Naive thymus-derived CD4-positive, alpha-beta T cell (primary cell): Measurements from ENCODE around the gene S100A14. TPM values are rescaled to one million over a fixed set of nuclear protein-coding genes. Genes with fewer than 3 reads are reported as not detected.
"Not testable (repeated sequence)": the region's sequence is repeated elsewhere in the genome, so short reads cannot be mapped to it uniquely, and the experiment has no call there.

ENCODE experiments used
- ATAC-seq: fragments of 150-1000 bp; cut with Tn5 transposase; 2 replicates; pipeline ENCODE4 v1.10.0; 2021; ENCODE audit warnings: mild to moderate bottlenecking, moderate library complexity
- CTCF ChIA-PET: fragments of 350-600 bp; sonication (Branson Sonifier 250); formaldehyde crosslinking; loops from one replicate; lab custom pipeline; 2021; ENCODE audit warnings: antibody characterized with exemption; lab: Charles Lee
- POLR2A ChIA-PET: fragments of 350-600 bp; sonication (Branson Sonifier 250); formaldehyde crosslinking; loops from one replicate; lab custom pipeline; 2021; ENCODE audit warnings: antibody characterized with exemption, inconsistent platforms; lab: Charles Lee
- DNase-seq, 9 donors: peaks; one replicate each; pipeline versions ENCODE4 v3.0.0 to v3.0.0-alpha.2; 2020 to 2022; ENCODE audit warnings: mixed read lengths in 1 of 9
- H3K27ac ChIP-seq: one replicate; pipeline ENCODE4 v1.7.0; 2013; ENCODE audit warnings: mild to moderate bottlenecking, low read depth, low read length, moderate library complexity
- H3K27me3 ChIP-seq, 2 donors: one replicate each; pipeline ENCODE4 v1.7.0; 2013; ENCODE audit warnings: low read length in 2 of 2, mild to moderate bottlenecking in 2 of 2, moderate library complexity in 2 of 2; ENCODE audit not compliant: control insufficient read depth in 2 of 2, insufficient read depth in 2 of 2
- H3K36me3 ChIP-seq, 3 experiments: 1 replicate in 2 of 3; 2 replicates in 1 of 3; pipeline ENCODE4 v1.7.0; 2013; ENCODE audit warnings: low read length in 3 of 3, mild to moderate bottlenecking in 3 of 3, moderate library complexity in 1 of 3; ENCODE audit not compliant: insufficient read depth in 3 of 3, control insufficient read depth in 2 of 3
- H3K4me1 ChIP-seq, 2 donors: one replicate each; pipeline ENCODE4 v1.7.0; 2013; ENCODE audit warnings: low read length in 2 of 2, mild to moderate bottlenecking in 2 of 2, moderate library complexity in 1 of 2; ENCODE audit not compliant: control insufficient read depth in 2 of 2, insufficient read depth in 2 of 2
- H3K4me3 ChIP-seq: 2 replicates; pipeline ENCODE4 v1.7.0; 2013; ENCODE audit warnings: mild to moderate bottlenecking, low read length
- H3K9me3 ChIP-seq, 3 experiments: 1 replicate in 2 of 3; 2 replicates in 1 of 3; pipeline ENCODE4 v1.7.0; 2013; ENCODE audit warnings: low read length in 3 of 3; ENCODE audit not compliant: control insufficient read depth in 2 of 3
- H3K27ac Mint-ChIP-seq, 9 donors: one replicate each; pipeline ENCODE4 v1.8.0; 2020 to 2022; ENCODE audit warnings: mixed read lengths in 9 of 9, mild to moderate bottlenecking in 8 of 9, moderate library complexity in 5 of 9, inconsistent platforms in 2 of 9
- H3K27me3 Mint-ChIP-seq, 5 donors: one replicate each; pipeline ENCODE4 v1.8.0; 2021 to 2022; ENCODE audit warnings: mixed read lengths in 5 of 5, mild to moderate bottlenecking in 1 of 5
- H3K36me3 Mint-ChIP-seq, 5 donors: one replicate each; pipeline ENCODE4 v1.8.0; 2020 to 2022; ENCODE audit warnings: mixed read lengths in 5 of 5, mild to moderate bottlenecking in 3 of 5, inconsistent platforms in 1 of 5
- H3K4me1 Mint-ChIP-seq, 7 donors: one replicate each; pipeline ENCODE4 v1.8.0; 2020 to 2022; ENCODE audit warnings: mixed read lengths in 7 of 7, mild to moderate bottlenecking in 3 of 7, inconsistent platforms in 1 of 7
- H3K4me3 Mint-ChIP-seq, 10 donors: one replicate each; pipeline ENCODE4 v1.8.0; 2020 to 2022; ENCODE audit warnings: mild to moderate bottlenecking in 10 of 10, mixed read lengths in 10 of 10, moderate library complexity in 6 of 10, inconsistent platforms in 2 of 10
- H3K9me3 Mint-ChIP-seq, 11 donors: one replicate each; pipeline ENCODE4 v1.8.0; 2020 to 2022; ENCODE audit warnings: mixed read lengths in 11 of 11, mild to moderate bottlenecking in 4 of 11, inconsistent platforms in 1 of 11, moderate library complexity in 1 of 11
- intact Hi-C, 2 donors: fragments of 100-400 bp; cut with micrococcal nuclease; formaldehyde crosslinking; loops; one replicate each; pipeline ENCODE4 v1.15.1; 2023
- polyA plus RNA-seq, 2 donors: library from polyadenylated mRNA; unstranded; fragments of 300-500 nt; fragmentation: Illumina TruSeq; gene quantifications; one replicate each; pipeline ENCODE4 v1.2.3, GENCODE V29; 2021
- total RNA-seq, 6 experiments: library from RNA in 5 of 6; stranded (reverse) in 5 of 6; gene quantifications; 1 replicate in 5 of 6; 2 replicates in 1 of 6; pipeline ENCODE4 v1.2.3 and lab custom pipeline; 2021 to 2026

S100A14 gene
- total and polyA plus RNA-seq, 7 experiments from 2014 or later, result not detected

DNA sequence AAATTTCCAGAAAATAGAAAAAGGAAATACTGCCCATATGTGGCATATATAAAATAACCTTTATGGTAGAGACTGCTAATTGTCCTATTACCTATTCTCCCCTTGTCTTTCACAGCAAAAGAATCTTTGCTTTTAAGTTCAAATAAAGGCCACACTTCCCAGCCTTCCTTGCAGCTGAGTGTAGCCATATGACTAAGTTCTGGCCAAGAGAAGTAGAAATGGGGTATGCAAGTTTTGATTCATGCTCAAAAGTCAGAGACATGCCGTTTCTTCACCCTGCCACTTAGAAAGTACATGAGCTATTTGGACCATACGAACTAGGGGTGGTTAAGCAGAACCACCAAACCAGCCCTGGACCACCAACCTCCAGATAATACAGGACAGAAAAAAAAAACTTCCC, 32.1 kb downstream of the S100A14 start:
- H3K27me3 Mint-ChIP-seq, result peaks cover 5 to 18% (median 6%) of the 10 kb centered on the region in 5 donors
- POLR2A ChIA-PET, result no interaction called here

DNA sequence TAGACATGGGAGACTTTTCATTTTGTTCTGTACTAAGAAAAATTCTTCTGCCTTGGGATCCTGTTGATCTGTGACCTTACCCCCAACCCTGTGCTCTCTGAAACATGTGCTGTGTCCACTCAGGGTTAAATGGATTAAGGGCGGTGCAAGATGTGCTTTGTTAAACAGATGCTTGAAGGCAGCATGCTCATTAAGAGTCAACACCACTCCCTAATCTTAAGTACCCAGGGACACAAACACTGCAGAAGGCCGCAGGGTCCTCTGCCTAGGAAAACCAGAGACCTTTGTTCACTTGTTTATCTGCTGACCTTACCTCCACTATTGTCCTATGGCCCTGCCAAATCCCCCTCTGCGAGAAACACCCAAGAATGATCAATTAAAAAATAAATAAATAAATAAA, 32.6 kb downstream of the S100A14 start:
- H3K36me3 ChIP-seq, DNase-seq, ATAC-seq, H3K27ac ChIP-seq, H3K4me1 Mint-ChIP-seq, H3K4me1 ChIP-seq, H3K4me3 ChIP-seq, H3K27ac Mint-ChIP-seq, H3K27me3 ChIP-seq, H3K36me3 Mint-ChIP-seq, H3K4me3 Mint-ChIP-seq, POLR2A ChIA-PET, H3K9me3 ChIP-seq, H3K9me3 Mint-ChIP-seq, intact Hi-C loops, CTCF ChIA-PET: not testable (repeated sequence)
- peaks cover 5 to 23% (median 10%) of the 10 kb centered on the region in 5 donors for H3K27me3 Mint-ChIP-seq

More for the DNA sequence above, 32.1 kb downstream of the S100A14 start:
- Histone ChIP-seq H3K36me3 (no peaks in the 10 kb centered on the region), H3K4me3 (no peak overlapping the region), H3K27ac (no peak overlapping the region), H3K4me1 (no peaks in the 10 kb centered on the region), H3K9me3 (no peaks in the 10 kb centered on the region), H3K27me3 (no peaks in the 10 kb centered on the region)
- ATAC-seq (no peak), DNase-seq (no peak)
- intact Hi-C loops, result no loop called here
- H3K4me1 Mint-ChIP-seq, result no peaks in the 10 kb centered on the region
- H3K36me3 Mint-ChIP-seq, result peaks cover 0 to 3% (median 0%) of the 10 kb centered on the region in 5 donors
- peak overlapping the region in 1 of 9 donors; percentile 7 for H3K27ac Mint-ChIP-seq
- CTCF ChIA-PET, result no interaction called here
- no peak overlapping the region for H3K4me3 Mint-ChIP-seq
- peaks cover 0 to 2% (median 0%) of the 10 kb centered on the region in 11 donors for H3K9me3 Mint-ChIP-seq

- peaks cover 5 to 29% (median 17%) of the 10 kb centered on the region in 5 donors for H3K27me3 Mint-ChIP-seq
Observed at GRCh38 chr1:153582836-153583235, 33.3 kb downstream of the S100A14 start.

GRCh38 chr1:153578936-153579335, 37.2 kb downstream of the S100A14 start:
- Histone ChIP-seq H3K9me3 (no peaks in the 10 kb centered on the region), H3K27me3 (no peaks in the 10 kb centered on the region), H3K4me1 (no peaks in the 10 kb centered on the region), H3K36me3 (no peaks in the 10 kb centered on the region), H3K27ac (no peak overlapping the region), H3K4me3 (no peak overlapping the region)
- no peaks in the 10 kb centered on the region for H3K36me3 Mint-ChIP-seq
- H3K4me1 Mint-ChIP-seq, result peaks cover 0 to 3% (median 0%) of the 10 kb centered on the region in 7 donors
- DNase-seq (no peak), ATAC-seq (no peak)
- H3K4me3 Mint-ChIP-seq, result no peak overlapping the region
- H3K27me3 Mint-ChIP-seq, result peaks cover under 1 to 29% (median 27%) of the 10 kb centered on the region in 5 donors
- H3K9me3 Mint-ChIP-seq, result no peaks in the 10 kb centered on the region
- intact Hi-C loops, result loop anchor here in 1 of 2 donors (10.0 kb wide), 1 partner anchor 244 kb away; no protein-coding TSS in a partner anchor
- ChIA-PET CTCF (no interaction called here), POLR2A (no interaction called here)
- H3K27ac Mint-ChIP-seq, result no peak overlapping the region

More at GRCh38 chr1:153582836-153583235, 33.3 kb downstream of the S100A14 start:
- H3K4me3 Mint-ChIP-seq, DNase-seq, H3K36me3 ChIP-seq, ATAC-seq, H3K4me1 Mint-ChIP-seq, H3K27me3 ChIP-seq, H3K36me3 Mint-ChIP-seq, H3K9me3 ChIP-seq, H3K27ac Mint-ChIP-seq, H3K4me3 ChIP-seq, H3K4me1 ChIP-seq, intact Hi-C loops, CTCF ChIA-PET, H3K27ac ChIP-seq, POLR2A ChIA-PET, H3K9me3 Mint-ChIP-seq: not testable (repeated sequence)

DNA sequence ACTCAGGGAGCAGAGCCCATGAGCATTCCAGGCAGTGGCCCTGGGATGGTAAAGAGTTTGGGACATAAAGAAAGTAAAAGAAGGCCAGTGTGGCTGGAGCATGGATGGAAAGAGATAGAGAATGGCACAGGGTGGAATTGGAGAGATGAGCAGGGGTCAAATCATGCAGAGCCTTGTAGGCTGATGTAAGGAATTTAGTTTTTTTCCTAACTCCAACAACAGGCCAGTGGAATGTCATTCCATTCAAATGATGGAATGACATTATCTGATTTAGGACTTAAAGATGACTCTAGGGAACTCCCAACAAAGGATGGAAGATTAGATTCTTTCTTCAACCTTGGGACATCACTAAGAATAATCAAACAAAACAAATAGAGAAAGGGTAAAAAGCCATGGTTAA, 37.6 kb downstream of the S100A14 start:
- no peak overlapping the region for H3K27ac Mint-ChIP-seq
- peaks cover 0 to 29% (median 27%) of the 10 kb centered on the region in 5 donors for H3K27me3 Mint-ChIP-seq
- ChIA-PET CTCF (interaction anchor here (0.9 kb wide), 1 partner anchor 45 kb away, joined by 3 read pairs; no protein-coding TSS in a partner anchor), POLR2A (no interaction called here)
- Histone ChIP-seq H3K36me3 (no peaks in the 10 kb centered on the region), H3K4me3 (no peak overlapping the region), H3K27me3 (no peaks in the 10 kb centered on the region), H3K9me3 (no peaks in the 10 kb centered on the region), H3K4me1 (no peaks in the 10 kb centered on the region), H3K27ac (no peak overlapping the region)
- H3K9me3 Mint-ChIP-seq, result no peaks in the 10 kb centered on the region
- DNase-seq (no peak), ATAC-seq (no peak)
- no peaks in the 10 kb centered on the region for H3K36me3 Mint-ChIP-seq
- H3K4me1 Mint-ChIP-seq, result peaks cover 0 to 3% (median 0%) of the 10 kb centered on the region in 7 donors
- intact Hi-C loops, result loop anchor here in 1 of 2 donors (10.0 kb wide), 1 partner anchor 244 kb away; no protein-coding TSS in a partner anchor
- H3K4me3 Mint-ChIP-seq, result no peak overlapping the region

GRCh38 chr1:153577624-153578051, 38.5 kb downstream of the S100A14 start:
- no peak for ATAC-seq
- H3K27ac Mint-ChIP-seq, result no peak overlapping the region
- intact Hi-C loops, result loop anchor here in 1 of 2 donors (10.0 kb wide), 1 partner anchor 243 kb away; no protein-coding TSS in a partner anchor
- Histone ChIP-seq H3K4me1 (no peaks in the 10 kb centered on the region), H3K4me3 (no peak overlapping the region), H3K27ac (no peak overlapping the region), H3K9me3 (no peaks in the 10 kb centered on the region), H3K36me3 (no peaks in the 10 kb centered on the region), H3K27me3 (no peaks in the 10 kb centered on the region)
- POLR2A ChIA-PET, result interaction anchor here (0.6 kb wide), 2 partner anchors 32 to 306 kb away, joined by 3 read pairs; no protein-coding TSS in a partner anchor
- no peaks in the 10 kb centered on the region for H3K36me3 Mint-ChIP-seq
- H3K4me1 Mint-ChIP-seq, result peaks cover 0 to 10% (median 0%) of the 10 kb centered on the region in 7 donors
- peaks cover 0 to 29% (median 27%) of the 10 kb centered on the region in 5 donors for H3K27me3 Mint-ChIP-seq
- CTCF ChIA-PET, result interaction anchor here (0.9 to 1.3 kb wide), 2 partner anchors 44 to 67 kb away, joined by 3 to 5 read pairs; no protein-coding TSS in a partner anchor
- DNase-seq, result no peak
- no peak overlapping the region for H3K4me3 Mint-ChIP-seq
- H3K9me3 Mint-ChIP-seq, result no peaks in the 10 kb centered on the region
